Uterus (tissue), 2 donors: ENCODE results near the gene TPPP.

ENCODE experiments used
- CTCF ChIP-seq, 4 experiments: fragments of 200-600 bp in 2 of 4; fragments of 450-650 bp in 2 of 4; sonication (generic) in 2 of 4; IDR thresholded peaks; one replicate each; pipeline ENCODE4 v1.5.1; 2016 to 2019; ENCODE audit warnings: antibody characterized with exemption in 4 of 4, mild to moderate bottlenecking in 2 of 4, moderate library complexity in 1 of 4
- POLR2A ChIP-seq, 2 donors: fragments of 450-650 bp; IDR thresholded peaks; one replicate each; pipeline ENCODE4 v1.6.1; 2016; ENCODE audit warnings: antibody characterized with exemption in 2 of 2, mild to moderate bottlenecking in 1 of 2, moderate library complexity in 1 of 2

GRCh38 chr5:624951-625230, 68.3 kb downstream of the TPPP start:
- TF ChIP-seq CTCF (IDR thresholded peaks at IDR 0.05) (no peak), POLR2A (IDR thresholded peaks at IDR 0.05) (no peak)
